ENCODE results near the gene PHACTR1. TPM values are rescaled to one million over a fixed set of nuclear protein-coding genes. Genes with fewer than 3 reads are reported as not detected.

PHACTR1 gene
- polyA plus RNA-seq, 2 of the 4 experiments (the other 2 are of a cell fraction) = not detected

DNA sequence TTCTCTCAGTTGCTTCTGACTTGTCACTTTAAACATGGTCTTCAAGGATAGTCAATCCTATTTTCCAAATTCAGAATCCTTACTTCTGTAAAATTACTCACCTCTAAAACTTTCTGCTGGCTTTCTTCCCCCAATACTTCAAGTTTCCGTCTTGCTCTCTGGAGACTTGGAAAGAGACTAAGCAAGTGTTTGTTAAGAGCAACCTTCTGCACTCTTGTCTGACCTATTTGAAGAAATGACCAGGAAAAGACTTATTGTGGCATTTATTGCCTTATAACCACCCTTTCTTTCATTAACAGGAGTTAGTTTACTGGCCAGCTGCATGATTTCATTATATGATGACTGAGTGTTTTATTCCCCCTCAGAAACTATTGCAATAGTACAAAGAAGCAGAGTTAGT lies 430.8 kb downstream of the PHACTR1 start:
- Histone ChIP-seq H3K9me3 (no peaks in the 10 kb centered on the region), H3K4me2 (no peak overlapping the region), H3K4me3 (no peak overlapping the region), H3K4me1 (no peaks in the 10 kb centered on the region), H3K27ac (no peak overlapping the region)
- ATAC-seq (no peak), DNase-seq (ENCODE audit: low read depth in 1 of 2, low spot score in 1 of 2) (no peak), FAIRE-seq (no peak)
- ChIA-PET CTCF (no interaction called here), POLR2A (no interaction called here)
- WGBS (ENCODE audit: missing lambda C conversion rate) = 42% methylated on average over 1 of the region's 1 CpG
- TF ChIP-seq SMC3 (IDR thresholded peaks at IDR 0.05) (no peak), POLR2AphosphoS2 (conservative IDR thresholded peaks at IDR 0.05; ENCODE audit: low read length) (no peak)
- TF ChIP-seq, protein P1, sequence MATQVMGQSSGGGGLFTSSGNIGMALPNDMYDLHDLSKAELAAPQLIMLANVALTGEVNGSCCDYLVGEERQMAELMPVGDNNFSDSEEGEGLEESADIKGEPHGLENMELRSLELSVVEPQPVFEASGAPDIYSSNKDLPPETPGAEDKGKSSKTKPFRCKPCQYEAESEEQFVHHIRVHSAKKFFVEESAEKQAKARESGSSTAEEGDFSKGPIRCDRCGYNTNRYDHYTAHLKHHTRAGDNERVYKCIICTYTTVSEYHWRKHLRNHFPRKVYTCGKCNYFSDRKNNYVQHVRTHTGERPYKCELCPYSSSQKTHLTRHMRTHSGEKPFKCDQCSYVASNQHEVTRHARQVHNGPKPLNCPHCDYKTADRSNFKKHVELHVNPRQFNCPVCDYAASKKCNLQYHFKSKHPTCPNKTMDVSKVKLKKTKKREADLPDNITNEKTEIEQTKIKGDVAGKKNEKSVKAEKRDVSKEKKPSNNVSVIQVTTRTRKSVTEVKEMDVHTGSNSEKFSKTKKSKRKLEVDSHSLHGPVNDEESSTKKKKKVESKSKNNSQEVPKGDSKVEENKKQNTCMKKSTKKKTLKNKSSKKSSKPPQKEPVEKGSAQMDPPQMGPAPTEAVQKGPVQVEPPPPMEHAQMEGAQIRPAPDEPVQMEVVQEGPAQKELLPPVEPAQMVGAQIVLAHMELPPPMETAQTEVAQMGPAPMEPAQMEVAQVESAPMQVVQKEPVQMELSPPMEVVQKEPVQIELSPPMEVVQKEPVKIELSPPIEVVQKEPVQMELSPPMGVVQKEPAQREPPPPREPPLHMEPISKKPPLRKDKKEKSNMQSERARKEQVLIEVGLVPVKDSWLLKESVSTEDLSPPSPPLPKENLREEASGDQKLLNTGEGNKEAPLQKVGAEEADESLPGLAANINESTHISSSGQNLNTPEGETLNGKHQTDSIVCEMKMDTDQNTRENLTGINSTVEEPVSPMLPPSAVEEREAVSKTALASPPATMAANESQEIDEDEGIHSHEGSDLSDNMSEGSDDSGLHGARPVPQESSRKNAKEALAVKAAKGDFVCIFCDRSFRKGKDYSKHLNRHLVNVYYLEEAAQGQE (IDR thresholded peaks at IDR 0.05) = no peak
- TF ChIP-seq, protein P2, sequence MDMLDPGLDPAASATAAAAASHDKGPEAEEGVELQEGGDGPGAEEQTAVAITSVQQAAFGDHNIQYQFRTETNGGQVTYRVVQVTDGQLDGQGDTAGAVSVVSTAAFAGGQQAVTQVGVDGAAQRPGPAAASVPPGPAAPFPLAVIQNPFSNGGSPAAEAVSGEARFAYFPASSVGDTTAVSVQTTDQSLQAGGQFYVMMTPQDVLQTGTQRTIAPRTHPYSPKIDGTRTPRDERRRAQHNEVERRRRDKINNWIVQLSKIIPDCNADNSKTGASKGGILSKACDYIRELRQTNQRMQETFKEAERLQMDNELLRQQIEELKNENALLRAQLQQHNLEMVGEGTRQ (IDR thresholded peaks at IDR 0.05) = no peak
- TF ChIP-seq, protein P3, sequence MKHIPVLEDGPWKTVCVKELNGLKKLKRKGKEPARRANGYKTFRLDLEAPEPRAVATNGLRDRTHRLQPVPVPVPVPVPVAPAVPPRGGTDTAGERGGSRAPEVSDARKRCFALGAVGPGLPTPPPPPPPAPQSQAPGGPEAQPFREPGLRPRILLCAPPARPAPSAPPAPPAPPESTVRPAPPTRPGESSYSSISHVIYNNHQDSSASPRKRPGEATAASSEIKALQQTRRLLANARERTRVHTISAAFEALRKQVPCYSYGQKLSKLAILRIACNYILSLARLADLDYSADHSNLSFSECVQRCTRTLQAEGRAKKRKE (CRISPR knock-in tag; IDR thresholded peaks at IDR 0.05; ENCODE audit: low read depth) = no peak

DNA sequence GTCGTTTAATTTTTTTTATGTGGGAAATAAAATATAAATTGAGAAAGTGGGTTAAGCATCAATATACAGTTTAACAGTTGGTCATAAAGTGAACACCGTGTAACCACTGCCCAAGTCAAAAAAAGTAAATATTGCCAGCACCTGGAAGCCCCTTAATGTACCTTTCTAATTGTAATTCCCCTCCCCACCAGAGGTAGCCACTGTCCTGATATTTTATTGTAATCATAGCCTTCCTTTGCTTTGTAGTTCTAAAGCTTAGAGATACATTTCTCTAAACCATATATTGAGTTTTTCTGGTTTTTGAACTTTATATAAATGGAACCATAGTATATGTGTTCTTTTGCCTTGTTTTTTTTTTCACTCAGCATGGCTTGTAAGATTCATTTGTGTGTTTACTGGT lies 431.2 kb downstream of the PHACTR1 start:
- ATAC-seq = no peak
- Histone ChIP-seq H3K27ac (no peak overlapping the region), H3K4me2 (no peak overlapping the region), H3K4me3 (no peak overlapping the region), H3K9me3 (no peaks in the 10 kb centered on the region), H3K4me1 (no peaks in the 10 kb centered on the region)
- TF ChIP-seq, protein P4, sequence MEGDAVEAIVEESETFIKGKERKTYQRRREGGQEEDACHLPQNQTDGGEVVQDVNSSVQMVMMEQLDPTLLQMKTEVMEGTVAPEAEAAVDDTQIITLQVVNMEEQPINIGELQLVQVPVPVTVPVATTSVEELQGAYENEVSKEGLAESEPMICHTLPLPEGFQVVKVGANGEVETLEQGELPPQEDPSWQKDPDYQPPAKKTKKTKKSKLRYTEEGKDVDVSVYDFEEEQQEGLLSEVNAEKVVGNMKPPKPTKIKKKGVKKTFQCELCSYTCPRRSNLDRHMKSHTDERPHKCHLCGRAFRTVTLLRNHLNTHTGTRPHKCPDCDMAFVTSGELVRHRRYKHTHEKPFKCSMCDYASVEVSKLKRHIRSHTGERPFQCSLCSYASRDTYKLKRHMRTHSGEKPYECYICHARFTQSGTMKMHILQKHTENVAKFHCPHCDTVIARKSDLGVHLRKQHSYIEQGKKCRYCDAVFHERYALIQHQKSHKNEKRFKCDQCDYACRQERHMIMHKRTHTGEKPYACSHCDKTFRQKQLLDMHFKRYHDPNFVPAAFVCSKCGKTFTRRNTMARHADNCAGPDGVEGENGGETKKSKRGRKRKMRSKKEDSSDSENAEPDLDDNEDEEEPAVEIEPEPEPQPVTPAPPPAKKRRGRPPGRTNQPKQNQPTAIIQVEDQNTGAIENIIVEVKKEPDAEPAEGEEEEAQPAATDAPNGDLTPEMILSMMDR (IDR thresholded peaks at IDR 0.05) = no peak
- TF ChIP-seq CBX2 (IDR thresholded peaks at IDR 0.05; ENCODE audit: borderline replicate concordance, low read depth) = no peak
- no peak for TF ChIP-seq HOXA7 (CRISPR knock-in tag; IDR thresholded peaks at IDR 0.05)
- TF ChIP-seq, protein P5, sequence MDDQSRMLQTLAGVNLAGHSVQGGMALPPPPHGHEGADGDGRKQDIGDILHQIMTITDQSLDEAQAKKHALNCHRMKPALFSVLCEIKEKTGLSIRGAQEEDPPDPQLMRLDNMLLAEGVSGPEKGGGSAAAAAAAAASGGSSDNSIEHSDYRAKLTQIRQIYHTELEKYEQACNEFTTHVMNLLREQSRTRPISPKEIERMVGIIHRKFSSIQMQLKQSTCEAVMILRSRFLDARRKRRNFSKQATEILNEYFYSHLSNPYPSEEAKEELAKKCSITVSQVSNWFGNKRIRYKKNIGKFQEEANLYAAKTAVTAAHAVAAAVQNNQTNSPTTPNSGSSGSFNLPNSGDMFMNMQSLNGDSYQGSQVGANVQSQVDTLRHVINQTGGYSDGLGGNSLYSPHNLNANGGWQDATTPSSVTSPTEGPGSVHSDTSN (IDR thresholded peaks at IDR 0.05) = no peak
- no peak for TF ChIP-seq HEYL (CRISPR knock-in tag; IDR thresholded peaks at IDR 0.05)
- TF ChIP-seq CHD4 (IDR thresholded peaks at IDR 0.05; ENCODE audit: borderline replicate concordance) = no peak
- TF ChIP-seq, protein P6, sequence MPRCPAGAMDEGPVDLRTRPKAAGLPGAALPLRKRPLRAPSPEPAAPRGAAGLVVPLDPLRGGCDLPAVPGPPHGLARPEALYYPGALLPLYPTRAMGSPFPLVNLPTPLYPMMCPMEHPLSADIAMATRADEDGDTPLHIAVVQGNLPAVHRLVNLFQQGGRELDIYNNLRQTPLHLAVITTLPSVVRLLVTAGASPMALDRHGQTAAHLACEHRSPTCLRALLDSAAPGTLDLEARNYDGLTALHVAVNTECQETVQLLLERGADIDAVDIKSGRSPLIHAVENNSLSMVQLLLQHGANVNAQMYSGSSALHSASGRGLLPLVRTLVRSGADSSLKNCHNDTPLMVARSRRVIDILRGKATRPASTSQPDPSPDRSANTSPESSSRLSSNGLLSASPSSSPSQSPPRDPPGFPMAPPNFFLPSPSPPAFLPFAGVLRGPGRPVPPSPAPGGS (IDR thresholded peaks at IDR 0.05) = no peak
- TF ChIP-seq, protein P3 (CRISPR knock-in tag; IDR thresholded peaks at IDR 0.05; ENCODE audit: low read depth) = no peak
- no peak for TF ChIP-seq FOSB (CRISPR knock-in tag; IDR thresholded peaks at IDR 0.05)
- ChIA-PET CTCF (no interaction called here), POLR2A (no interaction called here)
- DNase-seq (ENCODE audit: low read depth in 1 of 2, low spot score in 1 of 2) = no peak
- WGBS (ENCODE audit: missing lambda C conversion rate) = 1% methylated on average over 2 of the region's 2 CpGs
- FAIRE-seq = no peak

Data from A549 (cell line).